Mammary epithelial cell (primary cell): ENCODE results near the gene GSAP.

ENCODE experiments used
- CTCF ChIP-seq, 2 donors: IDR thresholded peaks in 1 of 2; conservative IDR thresholded peaks in 1 of 2; 2 replicates each; pipeline ENCODE4 v1.5.1; 2011 to 2012; ENCODE audit warnings: inconsistent platforms in 2 of 2, low read length in 2 of 2, mild to moderate bottlenecking in 2 of 2, control low read depth in 1 of 2, low read depth in 1 of 2; ENCODE audit not compliant: insufficient read depth in 1 of 2; ENCODE audit errors: extremely low read depth in 1 of 2
- EZH2 ChIP-seq: IDR thresholded peaks from 2 replicates; pipeline ENCODE4 v1.6.1; 2012; ENCODE audit warnings: low read length, inconsistent platforms, borderline replicate concordance

DNA sequence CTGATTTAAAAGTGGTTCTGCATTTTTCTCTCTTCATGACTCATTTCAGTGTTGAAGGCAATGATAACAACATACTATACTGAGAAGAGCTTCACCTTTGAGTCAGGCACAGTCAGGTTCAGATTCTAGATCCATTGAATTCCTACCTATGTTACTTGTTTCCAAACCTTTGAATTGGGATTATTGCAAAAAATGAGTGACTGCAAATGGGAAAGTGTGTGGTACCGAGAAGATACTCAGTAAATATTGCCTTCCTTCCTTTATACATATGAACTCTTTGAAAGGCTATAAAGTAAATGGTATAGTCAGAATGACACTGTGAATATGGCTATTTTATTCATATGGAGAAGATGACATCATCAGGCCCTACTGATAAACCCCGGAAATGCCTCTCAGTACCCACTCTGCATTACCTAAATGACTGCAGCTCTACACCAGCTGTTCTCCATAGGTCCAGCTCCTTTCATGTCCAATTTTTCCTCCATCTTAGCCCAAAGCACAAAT, 149.8 kb downstream of the GSAP start:
- TF ChIP-seq CTCF (conservative IDR thresholded peaks at IDR 0.05 in 1 of 2, IDR thresholded peaks at IDR 0.05 in 1 of 2; ENCODE audit: extremely low read depth in 1 of 2, insufficient read depth in 1 of 2, low read depth in 1 of 2, low read length in 2 of 2): no peak
- no peak for TF ChIP-seq EZH2
